ENCODE data around the gene SOX8. TPM values are rescaled to one million over a fixed set of nuclear protein-coding genes. Genes with fewer than 3 reads are reported as not detected.

SOX8 gene
- total and polyA plus RNA-seq, 10 of the 15 experiments (the other 5 are each of a cell fraction or from before 2014, with no cell fraction given) = not detected

DNA sequence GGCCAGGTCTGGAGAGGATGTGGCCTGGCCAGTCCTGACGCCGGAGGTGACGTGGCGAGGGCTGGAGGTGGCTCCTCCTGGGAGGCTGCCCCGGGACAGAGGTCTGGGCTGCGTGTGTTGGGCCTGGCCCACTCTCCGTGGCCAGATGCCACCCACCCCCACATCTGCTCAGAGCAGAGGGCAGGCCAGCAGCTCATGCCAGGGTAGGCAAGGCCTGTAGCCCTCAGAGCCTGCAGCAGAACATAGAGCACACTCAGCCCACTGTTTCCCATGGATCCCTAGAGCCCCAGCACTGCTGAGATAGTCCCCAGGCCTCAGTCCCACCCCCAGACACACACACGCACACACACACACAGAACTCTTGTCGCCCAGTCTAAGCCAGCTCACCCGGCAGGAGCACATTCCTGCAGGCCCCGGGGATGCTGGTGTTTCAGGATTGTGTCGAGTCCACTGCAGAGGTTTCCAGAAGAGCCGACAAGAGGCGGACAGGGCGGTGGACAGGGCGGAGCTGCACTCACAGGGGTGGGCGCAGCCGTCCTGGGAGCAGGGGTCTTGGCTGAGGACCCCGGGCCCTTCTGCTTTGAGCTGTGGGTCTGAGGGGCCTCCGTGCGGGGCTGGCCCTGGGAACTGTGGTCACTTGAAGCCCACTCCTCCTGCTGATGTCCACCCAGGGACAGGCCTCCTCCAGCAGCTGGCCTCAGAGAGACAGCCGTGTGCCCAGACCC lies 33.4 kb downstream of the SOX8 start:
- ATAC-seq (no peak), DNase-seq (ENCODE audit: low read depth, low spot score) (no peak), FAIRE-seq (no peak)
- POLR2A ChIA-PET = no interaction called here
- no peaks in the 10 kb centered on the region for H3K79me2 ChIP-seq (ENCODE audit: control insufficient read depth, insufficient read depth, low read length)
- H3K4me2 ChIP-seq (ENCODE audit: control insufficient read depth, insufficient read depth) = no peak overlapping the region
- no peaks in the 10 kb centered on the region for H3K27me3 ChIP-seq (replicated peaks in 1 of 2; ENCODE audit: control insufficient read depth in 2 of 2, insufficient read depth in 2 of 2, low read length in 1 of 2)
- TF ChIP-seq, protein P1, sequence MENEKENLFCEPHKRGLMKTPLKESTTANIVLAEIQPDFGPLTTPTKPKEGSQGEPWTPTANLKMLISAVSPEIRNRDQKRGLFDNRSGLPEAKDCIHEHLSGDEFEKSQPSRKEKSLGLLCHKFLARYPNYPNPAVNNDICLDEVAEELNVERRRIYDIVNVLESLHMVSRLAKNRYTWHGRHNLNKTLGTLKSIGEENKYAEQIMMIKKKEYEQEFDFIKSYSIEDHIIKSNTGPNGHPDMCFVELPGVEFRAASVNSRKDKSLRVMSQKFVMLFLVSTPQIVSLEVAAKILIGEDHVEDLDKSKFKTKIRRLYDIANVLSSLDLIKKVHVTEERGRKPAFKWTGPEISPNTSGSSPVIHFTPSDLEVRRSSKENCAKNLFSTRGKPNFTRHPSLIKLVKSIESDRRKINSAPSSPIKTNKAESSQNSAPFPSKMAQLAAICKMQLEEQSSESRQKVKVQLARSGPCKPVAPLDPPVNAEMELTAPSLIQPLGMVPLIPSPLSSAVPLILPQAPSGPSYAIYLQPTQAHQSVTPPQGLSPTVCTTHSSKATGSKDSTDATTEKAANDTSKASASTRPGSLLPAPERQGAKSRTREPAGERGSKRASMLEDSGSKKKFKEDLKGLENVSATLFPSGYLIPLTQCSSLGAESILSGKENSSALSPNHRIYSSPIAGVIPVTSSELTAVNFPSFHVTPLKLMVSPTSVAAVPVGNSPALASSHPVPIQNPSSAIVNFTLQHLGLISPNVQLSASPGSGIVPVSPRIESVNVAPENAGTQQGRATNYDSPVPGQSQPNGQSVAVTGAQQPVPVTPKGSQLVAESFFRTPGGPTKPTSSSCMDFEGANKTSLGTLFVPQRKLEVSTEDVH (IDR thresholded peaks at IDR 0.05; ENCODE audit: low read depth, partially characterized antibody) = no peak
- TF ChIP-seq POU2F2 (IDR thresholded peaks at IDR 0.05; ENCODE audit: borderline replicate concordance, low read depth, low read length) (no peak), MTA3 (IDR thresholded peaks at IDR 0.05; ENCODE audit: borderline replicate concordance, low read length) (no peak), ZBTB33 (IDR thresholded peaks at IDR 0.05) (no peak), IKZF2 (IDR thresholded peaks at IDR 0.05) (no peak)
- in situ Hi-C loops (cut with MboI) = no loop called here
- BruUV-seq (replicated peaks) = no TSS peak
- H3K4me3 ChIP-seq = no peak overlapping the region
- RAD21 ChIA-PET (ENCODE audit: unreplicated experiment) = no interaction called here
- H3K4me1 ChIP-seq (ENCODE audit: control insufficient read depth, insufficient read depth, low read length) = no peaks in the 10 kb centered on the region
- H3K36me3 ChIP-seq (ENCODE audit: control insufficient read depth in 2 of 2, insufficient read depth in 2 of 2, low read length in 1 of 2) = no peaks in the 10 kb centered on the region
- CTCF ChIA-PET = no interaction called here
- no peak overlapping the region for H3K27ac ChIP-seq (ENCODE audit: control insufficient read depth, insufficient read depth)
- H3K9me3 ChIP-seq (replicated peaks; ENCODE audit: control insufficient read depth, insufficient read depth, low read length) = no peaks in the 10 kb centered on the region
- no peaks in the 10 kb centered on the region for H4K20me1 ChIP-seq (ENCODE audit: control insufficient read depth, insufficient read depth)
- intact Hi-C loops (cut with micrococcal nuclease; ENCODE audit: unreplicated experiment) = no loop called here
- H2AFZ ChIP-seq (ENCODE audit: control insufficient read depth, low read depth, low read length) = no peak overlapping the region
- SMC1A ChIA-PET (ENCODE audit: uncharacterized antibody, unreplicated experiment) = no interaction called here
- H3K9ac ChIP-seq (ENCODE audit: control insufficient read depth, insufficient read depth, low read length) = no peak overlapping the region
- WGBS (ENCODE audit: insufficient coverage, insufficient replicate concordance, low lambda C conversion rate, missing lambda C conversion rate) = 51% methylated on average over 21 of the region's 22 CpGs

All from GM12878 (cell line).